Thoracic aorta (tissue), 2 donors: ENCODE measurements around the gene TNN. TPM values are rescaled to one million over a fixed set of nuclear protein-coding genes. Genes with fewer than 3 reads are reported as not detected.

Source experiments
- ATAC-seq: fragments of 150-250 bp; one replicate; pipeline ENCODE4 v1.8.0; 2017; ENCODE audit warnings: low read depth; ENCODE audit not compliant: insufficient number of reproducible peaks, low FRiP score
- DNase-seq: peaks from one replicate; pipeline ENCODE4 v3.0.0-alpha.2; 2020; ENCODE audit warnings: low spot score
- H3K27ac ChIP-seq, 2 donors: fragments of 200-600 bp; sonication (generic); 1 replicate in 1 of 2; 2 replicates in 1 of 2; pipeline ENCODE4 v1.5.1; 2016; ENCODE audit warnings: mild to moderate bottlenecking in 2 of 2, moderate library complexity in 2 of 2
- H3K27me3 ChIP-seq: fragments of 200-600 bp; sonication (generic); replicated peaks from 2 replicates; pipeline ENCODE4 v1.6.0; 2016; ENCODE audit warnings: mild to moderate bottlenecking; ENCODE audit not compliant: insufficient read depth
- H3K36me3 ChIP-seq: fragments of 200-600 bp; sonication (generic); one replicate; pipeline ENCODE4 v1.5.1; 2016
- H3K4me1 ChIP-seq, 2 donors: fragments of 200-600 bp; sonication (generic); 1 replicate in 1 of 2; 2 replicates in 1 of 2; pipeline versions ENCODE4 v1.5.1 to v1.6.0; 2016; ENCODE audit warnings: low read depth in 2 of 2, mild to moderate bottlenecking in 1 of 2; ENCODE audit not compliant: control insufficient read depth in 1 of 2
- H3K4me3 ChIP-seq: fragments of 200-600 bp; sonication (generic); 2 replicates; pipeline ENCODE4 v1.5.1; 2016; ENCODE audit warnings: mild to moderate bottlenecking
- H3K9me3 ChIP-seq: fragments of 200-600 bp; sonication (generic); 2 replicates; pipeline ENCODE4 v1.5.1; 2016
- total RNA-seq, 2 donors: library from RNA; depleted of rRNA; stranded (reverse); fragments of >200 nt; gene quantifications; one replicate each; pipeline versions ENCODE4 v1.1.0 to v1.2.3, GENCODE V29; 2016
- TF ChIP-seq, protein P1 (sequence below): fragments of 200-600 bp; sonication (generic); IDR thresholded peaks from one replicate; pipeline ENCODE4 v1.5.1; 2019; ENCODE audit warnings: antibody characterized with exemption

Gene TNN
- total RNA-seq, 2 donors from 2014 or later = not detected

DNA sequence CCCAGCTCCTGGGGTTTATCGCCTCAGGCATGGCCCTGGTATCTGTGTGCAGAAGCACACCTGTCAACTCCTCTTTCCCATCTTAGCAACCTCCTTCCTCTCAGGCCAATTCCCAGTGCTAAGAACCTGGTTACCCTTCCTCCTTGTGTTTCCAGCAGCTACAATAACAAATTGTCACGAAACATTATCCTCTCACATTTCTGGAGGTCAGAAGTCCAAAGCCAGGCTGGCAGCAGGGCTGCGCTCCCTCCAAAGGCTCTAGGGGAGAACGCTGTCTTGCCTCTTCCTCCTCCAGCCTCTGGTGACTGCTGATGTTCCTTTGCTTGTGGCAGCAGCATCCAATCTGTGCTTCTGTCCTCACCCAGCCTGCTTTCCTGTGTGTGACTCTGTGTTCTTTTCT, 33.7 kb upstream of the TNN start:
- TF ChIP-seq, protein P1, sequence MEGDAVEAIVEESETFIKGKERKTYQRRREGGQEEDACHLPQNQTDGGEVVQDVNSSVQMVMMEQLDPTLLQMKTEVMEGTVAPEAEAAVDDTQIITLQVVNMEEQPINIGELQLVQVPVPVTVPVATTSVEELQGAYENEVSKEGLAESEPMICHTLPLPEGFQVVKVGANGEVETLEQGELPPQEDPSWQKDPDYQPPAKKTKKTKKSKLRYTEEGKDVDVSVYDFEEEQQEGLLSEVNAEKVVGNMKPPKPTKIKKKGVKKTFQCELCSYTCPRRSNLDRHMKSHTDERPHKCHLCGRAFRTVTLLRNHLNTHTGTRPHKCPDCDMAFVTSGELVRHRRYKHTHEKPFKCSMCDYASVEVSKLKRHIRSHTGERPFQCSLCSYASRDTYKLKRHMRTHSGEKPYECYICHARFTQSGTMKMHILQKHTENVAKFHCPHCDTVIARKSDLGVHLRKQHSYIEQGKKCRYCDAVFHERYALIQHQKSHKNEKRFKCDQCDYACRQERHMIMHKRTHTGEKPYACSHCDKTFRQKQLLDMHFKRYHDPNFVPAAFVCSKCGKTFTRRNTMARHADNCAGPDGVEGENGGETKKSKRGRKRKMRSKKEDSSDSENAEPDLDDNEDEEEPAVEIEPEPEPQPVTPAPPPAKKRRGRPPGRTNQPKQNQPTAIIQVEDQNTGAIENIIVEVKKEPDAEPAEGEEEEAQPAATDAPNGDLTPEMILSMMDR = no peak
- H3K27me3 ChIP-seq = no peaks in the 10 kb centered on the region
- DNase-seq (no peak), ATAC-seq (no peak)
- H3K9me3 ChIP-seq = no peaks in the 10 kb centered on the region
- H3K36me3 ChIP-seq = no peaks in the 10 kb centered on the region
- H3K4me3 ChIP-seq = no peak overlapping the region
- H3K4me1 ChIP-seq = no peaks in the 10 kb centered on the region
- no peak overlapping the region for H3K27ac ChIP-seq

DNA sequence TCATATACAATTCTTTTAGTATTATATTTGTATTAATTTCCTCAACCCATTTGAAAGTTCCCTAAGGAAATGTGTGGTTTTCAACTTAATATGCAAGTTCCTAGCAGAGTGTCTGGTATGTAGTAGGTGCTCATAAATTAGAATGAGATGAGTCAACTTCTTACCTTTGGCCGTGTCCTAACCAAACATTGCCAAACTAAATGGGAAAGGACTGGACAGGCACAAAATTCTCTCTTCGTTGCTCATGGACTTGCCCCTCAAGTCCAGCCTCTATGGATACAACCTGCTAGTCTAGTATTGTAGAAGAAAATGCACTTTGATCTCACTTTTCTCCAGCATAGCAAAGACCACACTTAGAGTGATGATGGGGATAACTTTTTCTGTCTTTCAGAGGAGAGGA, 32.9 kb upstream of the TNN start:
- DNase-seq (no peak), ATAC-seq (no peak)
- Histone ChIP-seq H3K9me3 (no peaks in the 10 kb centered on the region), H3K4me1 (no peaks in the 10 kb centered on the region), H3K27ac (no peak overlapping the region), H3K36me3 (no peaks in the 10 kb centered on the region), H3K4me3 (no peak overlapping the region), H3K27me3 (no peaks in the 10 kb centered on the region)
- TF ChIP-seq, protein P1 = no peak

DNA sequence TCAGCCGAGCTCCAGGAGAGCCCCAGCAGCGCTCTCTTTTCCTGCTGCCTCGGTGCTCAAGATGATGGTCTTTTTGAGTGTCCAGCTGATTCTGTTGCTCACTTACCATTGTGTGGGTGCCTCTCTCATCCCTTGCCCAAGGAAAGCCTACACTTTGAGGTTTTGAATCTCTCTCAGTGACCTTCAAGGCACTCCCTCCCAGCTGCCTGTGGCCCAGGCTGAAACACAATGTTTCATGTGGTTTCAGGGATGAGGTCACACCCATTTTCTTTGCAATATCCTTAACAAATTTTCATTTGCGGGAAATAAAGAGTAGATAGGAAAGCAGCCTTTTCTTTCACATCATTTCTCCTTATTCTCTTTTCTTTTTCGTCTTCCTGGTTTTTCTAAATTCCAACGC, 31.8 kb upstream of the TNN start:
- H3K27ac ChIP-seq = no peak overlapping the region
- no peak overlapping the region for H3K4me3 ChIP-seq
- no peaks in the 10 kb centered on the region for H3K9me3 ChIP-seq
- H3K36me3 ChIP-seq = no peaks in the 10 kb centered on the region
- ATAC-seq (no peak), DNase-seq (no peak)
- no peaks in the 10 kb centered on the region for H3K4me1 ChIP-seq
- TF ChIP-seq, protein P1 = no peak
- no peaks in the 10 kb centered on the region for H3K27me3 ChIP-seq

DNA sequence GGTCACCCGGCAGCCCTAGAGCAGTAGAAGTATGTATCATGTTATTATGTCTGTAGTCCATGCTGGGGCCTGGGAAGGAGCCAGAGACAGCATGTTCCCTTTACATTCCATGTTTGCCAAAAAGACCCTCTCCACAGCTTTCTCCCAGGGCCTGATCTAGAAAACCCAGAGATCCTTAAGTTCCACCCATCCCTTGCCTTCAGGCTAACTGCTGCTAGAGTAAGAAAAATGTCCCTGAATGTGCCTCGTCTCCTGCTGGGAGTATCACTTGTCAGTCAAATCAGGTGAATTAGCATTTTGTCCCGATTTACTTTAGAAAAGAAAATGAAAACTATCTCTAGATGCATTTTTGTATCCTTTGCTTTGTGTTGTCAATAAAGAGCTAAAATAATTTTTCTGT, 31.2 kb upstream of the TNN start:
- no peaks in the 10 kb centered on the region for H3K36me3 ChIP-seq
- H3K9me3 ChIP-seq = no peaks in the 10 kb centered on the region
- H3K4me1 ChIP-seq = no peaks in the 10 kb centered on the region
- no peak for ATAC-seq
- DNase-seq = no peak
- H3K27ac ChIP-seq = no peak overlapping the region
- H3K27me3 ChIP-seq = no peaks in the 10 kb centered on the region
- no peak overlapping the region for H3K4me3 ChIP-seq
- TF ChIP-seq, protein P1 = no peak

DNA sequence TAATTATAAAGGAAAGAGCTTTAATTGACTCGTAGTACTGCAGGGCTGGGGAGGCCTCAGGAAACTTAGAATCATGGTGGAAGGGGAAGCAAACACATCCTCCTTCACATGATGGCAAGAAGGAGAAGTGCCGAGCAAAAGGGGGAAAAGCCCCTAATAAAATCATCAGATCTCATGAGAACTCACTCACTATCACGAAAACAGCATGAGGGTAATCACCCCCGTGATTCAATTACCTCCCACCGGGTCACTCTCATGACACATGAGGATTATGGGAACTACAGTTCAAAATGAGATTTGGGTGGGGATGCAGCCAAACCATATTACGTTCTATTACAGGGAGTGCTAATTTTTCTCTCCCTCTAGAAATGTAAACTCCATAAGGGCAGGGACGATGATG, 30.2 kb upstream of the TNN start:
- DNase-seq (no peak), ATAC-seq (no peak)
- Histone ChIP-seq H3K4me1 (no peaks in the 10 kb centered on the region), H3K9me3 (no peaks in the 10 kb centered on the region), H3K27ac (no peak overlapping the region), H3K27me3 (no peaks in the 10 kb centered on the region), H3K4me3 (no peak overlapping the region), H3K36me3 (no peaks in the 10 kb centered on the region)
- TF ChIP-seq, protein P1 = no peak
